Type B pancreatic cell (in vitro differentiated cells): Measurements from ENCODE around the gene KLHL29. TPM values are rescaled to one million over a fixed set of nuclear protein-coding genes. Genes with fewer than 3 reads are reported as not detected.

Source experiments
- DNase-seq: peaks from one replicate; pipeline ENCODE4 v3.0.0; 2021; ENCODE audit warnings: mixed read lengths; ENCODE audit not compliant: unreplicated experiment; ENCODE audit errors: extremely low spot score
- H3K27ac Mint-ChIP-seq: 2 replicates; pipeline ENCODE4 v1.8.0; 2021; ENCODE audit warnings: mild to moderate bottlenecking, mixed read lengths
- H3K27me3 Mint-ChIP-seq: 2 replicates; pipeline ENCODE4 v1.8.0; 2021; ENCODE audit warnings: mixed read lengths
- H3K36me3 Mint-ChIP-seq: 2 replicates; pipeline ENCODE4 v1.8.0; 2021; ENCODE audit warnings: mixed read lengths
- H3K4me1 Mint-ChIP-seq: one replicate; pipeline ENCODE4 v1.8.0; 2021; ENCODE audit warnings: mixed read lengths; ENCODE audit not compliant: unreplicated experiment
- H3K4me3 Mint-ChIP-seq: 2 replicates; pipeline ENCODE4 v1.8.0; 2021; ENCODE audit warnings: mild to moderate bottlenecking, mixed read lengths
- H3K9me3 Mint-ChIP-seq: 2 replicates; pipeline ENCODE4 v1.8.0; 2021; ENCODE audit warnings: mixed read lengths
- CTCF ChIP-seq: fragments of 200-600 bp; sonication (generic); conservative IDR thresholded peaks from 2 replicates; pipeline ENCODE4 v1.5.0; 2021; ENCODE audit warnings: antibody characterized with exemption, mild to moderate bottlenecking
- total RNA-seq: library from RNA; stranded (reverse); gene quantifications from 2 replicates; pipeline ENCODE4 v1.2.1, GENCODE V29; 2021; ENCODE audit warnings: low replicate concordance

Gene KLHL29
- total RNA-seq, 1 donor from 2014 or later, result 24.1 TPM

- no peak for TF ChIP-seq CTCF
- peaks cover 7% of the 10 kb centered on the region for H3K9me3 Mint-ChIP-seq
- no peak for DNase-seq
- peaks cover 33% of the 10 kb centered on the region for H3K27me3 Mint-ChIP-seq
- H3K27ac Mint-ChIP-seq, result no peak overlapping the region
- H3K4me1 Mint-ChIP-seq, result peaks cover 14% of the 10 kb centered on the region
- H3K4me3 Mint-ChIP-seq, result no peak overlapping the region
- no peaks in the 10 kb centered on the region for H3K36me3 Mint-ChIP-seq
Measured at GRCh38 chr2:23379220-23379695, 5.7 kb upstream of the KLHL29 start.

GRCh38 chr2:23380562-23381065 lies 4.4 kb upstream of the KLHL29 start:
- DNase-seq, result no peak
- Mint-ChIP-seq H3K36me3 (no peaks in the 10 kb centered on the region), H3K4me1 (peaks cover 17% of the 10 kb centered on the region), H3K9me3 (peaks cover 7% of the 10 kb centered on the region), H3K27me3 (peaks cover 36% of the 10 kb centered on the region), H3K4me3 (peak overlapping the region; percentile 46), H3K27ac (no peak overlapping the region)
- no peak for TF ChIP-seq CTCF

GRCh38 chr2:23381084-23381483 lies 3.9 kb upstream of the KLHL29 start:
- Mint-ChIP-seq H3K9me3 (peaks cover 7% of the 10 kb centered on the region), H3K4me3 (peak overlapping the region; percentile 46), H3K36me3 (no peaks in the 10 kb centered on the region), H3K4me1 (peaks cover 17% of the 10 kb centered on the region), H3K27me3 (peaks cover 36% of the 10 kb centered on the region), H3K27ac (no peak overlapping the region)
- DNase-seq, result no peak
- no peak for TF ChIP-seq CTCF

- Mint-ChIP-seq H3K4me1 (peaks cover 17% of the 10 kb centered on the region), H3K9me3 (peaks cover 5% of the 10 kb centered on the region), H3K27ac (no peak overlapping the region), H3K4me3 (peak overlapping the region; percentile 46), H3K27me3 (peaks cover 40% of the 10 kb centered on the region), H3K36me3 (no peaks in the 10 kb centered on the region)
- TF ChIP-seq CTCF, result no peak
- no peak for DNase-seq
Measured at GRCh38 chr2:23381485-23381884, 3.5 kb upstream of the KLHL29 start.

- H3K9me3 Mint-ChIP-seq, result no peaks in the 10 kb centered on the region
- no peak for DNase-seq
- peaks cover 3% of the 10 kb centered on the region for H3K36me3 Mint-ChIP-seq
- TF ChIP-seq CTCF, result no peak
- H3K4me1 Mint-ChIP-seq, result peaks cover 22% of the 10 kb centered on the region
- H3K27me3 Mint-ChIP-seq, result peaks cover 48% of the 10 kb centered on the region
- peak overlapping the region; percentile 59 for H3K4me3 Mint-ChIP-seq
- H3K27ac Mint-ChIP-seq, result no peak overlapping the region
Measured at GRCh38 chr2:23383100-23383499, 1.9 kb upstream of the KLHL29 start.

- DNase-seq, result no peak
- no peak overlapping the region for H3K27ac Mint-ChIP-seq
- no peaks in the 10 kb centered on the region for H3K9me3 Mint-ChIP-seq
- H3K4me3 Mint-ChIP-seq, result peak overlapping the region; percentile 52
- peaks cover 29% of the 10 kb centered on the region for H3K4me1 Mint-ChIP-seq
- no peak for TF ChIP-seq CTCF
- H3K36me3 Mint-ChIP-seq, result peaks cover 10% of the 10 kb centered on the region
- peaks cover 67% of the 10 kb centered on the region for H3K27me3 Mint-ChIP-seq
Measured at GRCh38 chr2:23385351-23385747, 370 bp downstream of the KLHL29 start.
